Naive thymus-derived CD4-positive, alpha-beta T cell (primary cell): ENCODE data around the gene BBLN. TPM values are rescaled to one million over a fixed set of nuclear protein-coding genes. Genes with fewer than 3 reads are reported as not detected.

Source experiments
- ATAC-seq: fragments of 150-1000 bp; cut with Tn5 transposase; 2 replicates; pipeline ENCODE4 v1.10.0; 2021; ENCODE audit warnings: mild to moderate bottlenecking, moderate library complexity
- CTCF ChIA-PET: fragments of 350-600 bp; sonication (Branson Sonifier 250); formaldehyde crosslinking; loops from one replicate; lab custom pipeline; 2021; ENCODE audit warnings: antibody characterized with exemption; lab: Charles Lee
- POLR2A ChIA-PET: fragments of 350-600 bp; sonication (Branson Sonifier 250); formaldehyde crosslinking; loops from one replicate; lab custom pipeline; 2021; ENCODE audit warnings: antibody characterized with exemption, inconsistent platforms; lab: Charles Lee
- DNase-seq, 9 donors: peaks; one replicate each; pipeline versions ENCODE4 v3.0.0 to v3.0.0-alpha.2; 2020 to 2022; ENCODE audit warnings: mixed read lengths in 1 of 9
- H3K27ac ChIP-seq: one replicate; pipeline ENCODE4 v1.7.0; 2013; ENCODE audit warnings: mild to moderate bottlenecking, low read depth, low read length, moderate library complexity
- H3K27me3 ChIP-seq, 2 donors: one replicate each; pipeline ENCODE4 v1.7.0; 2013; ENCODE audit warnings: low read length in 2 of 2, mild to moderate bottlenecking in 2 of 2, moderate library complexity in 2 of 2; ENCODE audit not compliant: control insufficient read depth in 2 of 2, insufficient read depth in 2 of 2
- H3K36me3 ChIP-seq, 3 experiments: 1 replicate in 2 of 3; 2 replicates in 1 of 3; pipeline ENCODE4 v1.7.0; 2013; ENCODE audit warnings: low read length in 3 of 3, mild to moderate bottlenecking in 3 of 3, moderate library complexity in 1 of 3; ENCODE audit not compliant: insufficient read depth in 3 of 3, control insufficient read depth in 2 of 3
- H3K4me1 ChIP-seq, 2 donors: one replicate each; pipeline ENCODE4 v1.7.0; 2013; ENCODE audit warnings: low read length in 2 of 2, mild to moderate bottlenecking in 2 of 2, moderate library complexity in 1 of 2; ENCODE audit not compliant: control insufficient read depth in 2 of 2, insufficient read depth in 2 of 2
- H3K4me3 ChIP-seq: 2 replicates; pipeline ENCODE4 v1.7.0; 2013; ENCODE audit warnings: mild to moderate bottlenecking, low read length
- H3K9me3 ChIP-seq, 3 experiments: 1 replicate in 2 of 3; 2 replicates in 1 of 3; pipeline ENCODE4 v1.7.0; 2013; ENCODE audit warnings: low read length in 3 of 3; ENCODE audit not compliant: control insufficient read depth in 2 of 3
- H3K27ac Mint-ChIP-seq, 9 donors: one replicate each; pipeline ENCODE4 v1.8.0; 2020 to 2022; ENCODE audit warnings: mixed read lengths in 9 of 9, mild to moderate bottlenecking in 8 of 9, moderate library complexity in 5 of 9, inconsistent platforms in 2 of 9
- H3K27me3 Mint-ChIP-seq, 5 donors: one replicate each; pipeline ENCODE4 v1.8.0; 2021 to 2022; ENCODE audit warnings: mixed read lengths in 5 of 5, mild to moderate bottlenecking in 1 of 5
- H3K36me3 Mint-ChIP-seq, 5 donors: one replicate each; pipeline ENCODE4 v1.8.0; 2020 to 2022; ENCODE audit warnings: mixed read lengths in 5 of 5, mild to moderate bottlenecking in 3 of 5, inconsistent platforms in 1 of 5
- H3K4me1 Mint-ChIP-seq, 7 donors: one replicate each; pipeline ENCODE4 v1.8.0; 2020 to 2022; ENCODE audit warnings: mixed read lengths in 7 of 7, mild to moderate bottlenecking in 3 of 7, inconsistent platforms in 1 of 7
- H3K4me3 Mint-ChIP-seq, 10 donors: one replicate each; pipeline ENCODE4 v1.8.0; 2020 to 2022; ENCODE audit warnings: mild to moderate bottlenecking in 10 of 10, mixed read lengths in 10 of 10, moderate library complexity in 6 of 10, inconsistent platforms in 2 of 10
- H3K9me3 Mint-ChIP-seq, 11 donors: one replicate each; pipeline ENCODE4 v1.8.0; 2020 to 2022; ENCODE audit warnings: mixed read lengths in 11 of 11, mild to moderate bottlenecking in 4 of 11, inconsistent platforms in 1 of 11, moderate library complexity in 1 of 11
- intact Hi-C, 2 donors: fragments of 100-400 bp; cut with micrococcal nuclease; formaldehyde crosslinking; loops; one replicate each; pipeline ENCODE4 v1.15.1; 2023
- polyA plus RNA-seq, 2 donors: library from polyadenylated mRNA; unstranded; fragments of 300-500 nt; fragmentation: Illumina TruSeq; gene quantifications; one replicate each; pipeline ENCODE4 v1.2.3, GENCODE V29; 2021
- total RNA-seq, 6 experiments: library from RNA in 5 of 6; stranded (reverse) in 5 of 6; gene quantifications; 1 replicate in 5 of 6; 2 replicates in 1 of 6; pipeline ENCODE4 v1.2.3 and lab custom pipeline; 2021 to 2026

BBLN gene
- total and polyA plus RNA-seq, 7 experiments from 2014 or later = 42.7 to 102 (median 53.2) TPM

- Mint-ChIP-seq H3K4me3 (no peak overlapping the region), H3K36me3 (no peaks in the 10 kb centered on the region), H3K9me3 (no peaks in the 10 kb centered on the region), H3K27me3 (peaks cover 0 to 57% (median 12%) of the 10 kb centered on the region in 5 donors), H3K4me1 (peaks cover 0 to 8% (median 0%) of the 10 kb centered on the region in 7 donors), H3K27ac (no peak overlapping the region)
- no peak overlapping the region for H3K4me3 ChIP-seq
- ChIA-PET POLR2A (no interaction called here), CTCF (no interaction called here)
- H3K27ac ChIP-seq = no peak overlapping the region
- intact Hi-C loops = no loop called here
- H3K4me1 ChIP-seq = peaks cover 0 to 3% of the 10 kb centered on the region in 2 donors
- H3K36me3 ChIP-seq = no peaks in the 10 kb centered on the region
- DNase-seq = no peak
- H3K9me3 ChIP-seq = no peaks in the 10 kb centered on the region
- no peak for ATAC-seq
- H3K27me3 ChIP-seq = peaks cover 0 to under 1% of the 10 kb centered on the region in 2 donors
Observed at GRCh38 chr9:128208946-128209669, 49.0 kb downstream of the BBLN start.

GRCh38 chr9:128211186-128211980, 51.3 kb downstream of the BBLN start:
- peaks cover 0 to 4% (median 0%) of the 10 kb centered on the region in 7 donors for H3K4me1 Mint-ChIP-seq
- no peak for DNase-seq
- no peak overlapping the region for H3K27ac Mint-ChIP-seq
- no peak for ATAC-seq
- Histone ChIP-seq H3K4me3 (no peak overlapping the region), H3K27me3 (no peaks in the 10 kb centered on the region), H3K27ac (no peak overlapping the region), H3K9me3 (no peaks in the 10 kb centered on the region), H3K36me3 (no peaks in the 10 kb centered on the region), H3K4me1 (no peaks in the 10 kb centered on the region)
- no peak overlapping the region for H3K4me3 Mint-ChIP-seq
- H3K36me3 Mint-ChIP-seq = no peaks in the 10 kb centered on the region
- POLR2A ChIA-PET = interaction anchor here (0.7 kb wide), 1 partner anchor 7 kb away, joined by 3 read pairs; no protein-coding TSS in a partner anchor
- H3K9me3 Mint-ChIP-seq = no peaks in the 10 kb centered on the region
- peaks cover 0 to 36% (median 12%) of the 10 kb centered on the region in 5 donors for H3K27me3 Mint-ChIP-seq
- CTCF ChIA-PET = interaction anchor here (0.6 kb wide), 2 partner anchors 160 to 434 kb away, joined by 3 read pairs; partner anchors contain the start of gene URM1
- intact Hi-C loops = no loop called here

- H3K27me3 ChIP-seq = no peaks in the 10 kb centered on the region
- peaks cover 0 to 4% (median 0%) of the 10 kb centered on the region in 7 donors for H3K4me1 Mint-ChIP-seq
- ATAC-seq = no peak
- no peaks in the 10 kb centered on the region for H3K9me3 Mint-ChIP-seq
- no peaks in the 10 kb centered on the region for H3K36me3 Mint-ChIP-seq
- intact Hi-C loops = no loop called here
- DNase-seq = no peak
- ChIA-PET CTCF (interaction anchor here (0.6 kb wide), 1 partner anchor 433 kb away, joined by 3 read pairs; no protein-coding TSS in a partner anchor), POLR2A (no interaction called here)
- no peak overlapping the region for H3K27ac ChIP-seq
- peaks cover 0 to 33% (median 12%) of the 10 kb centered on the region in 5 donors for H3K27me3 Mint-ChIP-seq
- no peaks in the 10 kb centered on the region for H3K36me3 ChIP-seq
- H3K4me3 ChIP-seq = no peak overlapping the region
- H3K27ac Mint-ChIP-seq = no peak overlapping the region
- H3K4me1 ChIP-seq = no peaks in the 10 kb centered on the region
- H3K9me3 ChIP-seq = no peaks in the 10 kb centered on the region
- H3K4me3 Mint-ChIP-seq = no peak overlapping the region
Observed at GRCh38 chr9:128211981-128212281, 51.9 kb downstream of the BBLN start.

Other genes with a start within 250 kb of the BBLN start
- gene ST6GALNAC4, start 243.2 kb upstream of the BBLN start, total RNA-seq = 10 to 100 TPM; 28.0 to 51.0 (median 36.1) TPM
- 10 to 100 TPM; 20.0 to 21.7 TPM for gene ST6GALNAC4, start 243.2 kb upstream of the BBLN start, polyA plus RNA-seq
- 1 to 10 TPM; 1.4 to 2.9 (median 2.1) TPM for gene PIP5KL1, start 229.5 kb upstream of the BBLN start, total RNA-seq
- gene PIP5KL1, start 229.5 kb upstream of the BBLN start, polyA plus RNA-seq = under 1 TPM in 1 of 2 donors, not detected in 1; 0.17 TPM
- gene DPM2, start 222.4 kb upstream of the BBLN start, total RNA-seq = 10 to 100 TPM; 29.1 to 84.4 (median 56.8) TPM
- gene DPM2, start 222.4 kb upstream of the BBLN start, polyA plus RNA-seq = 10 to 100 TPM; 29.3 to 39.5 TPM
- 100 to 1,000 TPM; 252 to 664 (median 347) TPM for gene EEIG1, start 179.3 kb upstream of the BBLN start, total RNA-seq
- gene EEIG1, start 179.3 kb upstream of the BBLN start, polyA plus RNA-seq = 100 to 1,000 TPM; 124 to 297 TPM
- 10 to 100 TPM; 10.7 to 13.3 (median 11.8) TPM for gene NAIF1, start 92.9 kb upstream of the BBLN start, total RNA-seq
- gene NAIF1, start 92.9 kb upstream of the BBLN start, polyA plus RNA-seq = 10 to 100 TPM in 1 of 2 donors, 1 to 10 TPM in 1; 8.6 to 14.8 TPM
- 10 to 100 TPM; 12.4 to 26.3 (median 15.1) TPM for gene SLC25A25, start 92.0 kb upstream of the BBLN start, total RNA-seq
- gene SLC25A25, start 92.0 kb upstream of the BBLN start, polyA plus RNA-seq = 10 to 100 TPM in 1 of 2 donors, 1 to 10 TPM in 1; 8.4 to 14.7 TPM
- 10 to 100 TPM; 52.0 to 70.8 (median 61.3) TPM for gene PTGES2, start 32.5 kb upstream of the BBLN start, total RNA-seq
- gene PTGES2, start 32.5 kb upstream of the BBLN start, polyA plus RNA-seq = 10 to 100 TPM; 32.3 to 36.1 TPM
- not detected for gene LCN2, start 10.8 kb upstream of the BBLN start, total RNA-seq
- not detected for gene LCN2, start 10.8 kb upstream of the BBLN start, polyA plus RNA-seq
- gene CIZ1, start 31.3 kb downstream of the BBLN start, total RNA-seq = 100 to 1,000 TPM; 110 to 163 (median 142) TPM
- gene CIZ1, start 31.3 kb downstream of the BBLN start, polyA plus RNA-seq = 10 to 100 TPM; 11.2 to 38.2 TPM
- 1 to 10 TPM in 2 of 5 experiments, under 1 TPM in 3; 0.24 to 2.0 (median 0.94) TPM for gene DNM1, start 43.1 kb downstream of the BBLN start, total RNA-seq
- gene DNM1, start 43.1 kb downstream of the BBLN start, polyA plus RNA-seq = under 1 TPM in 1 of 2 donors, not detected in 1; 0.24 TPM
- gene GOLGA2, start 115.7 kb downstream of the BBLN start, total RNA-seq = 10 to 100 TPM; 56.5 to 76.6 (median 70.6) TPM
- 1 to 10 TPM; 6.0 to 7.4 TPM for gene GOLGA2, start 115.7 kb downstream of the BBLN start, polyA plus RNA-seq
- gene SWI5, start 116.0 kb downstream of the BBLN start, total RNA-seq = 10 to 100 TPM in 2 of 5 experiments, 1 to 10 TPM in 3; 8.7 to 17.4 (median 9.8) TPM
- 10 to 100 TPM; 34.6 to 36.6 TPM for gene SWI5, start 116.0 kb downstream of the BBLN start, polyA plus RNA-seq
- 10 to 100 TPM; 11.5 to 27.2 (median 21.6) TPM for gene TRUB2, start 162.2 kb downstream of the BBLN start, total RNA-seq
- 10 to 100 TPM; 19.8 to 26.3 TPM for gene TRUB2, start 162.2 kb downstream of the BBLN start, polyA plus RNA-seq
- gene COQ4, start 162.6 kb downstream of the BBLN start, total RNA-seq = 10 to 100 TPM; 32.9 to 47.2 (median 42.4) TPM
- gene COQ4, start 162.6 kb downstream of the BBLN start, polyA plus RNA-seq = 10 to 100 TPM; 29.6 to 30.3 TPM
- gene SLC27A4, start 180.3 kb downstream of the BBLN start, total RNA-seq = 10 to 100 TPM in 4 of 5 experiments, 1 to 10 TPM in 1; 6.4 to 20.1 (median 12.1) TPM
- gene SLC27A4, start 180.3 kb downstream of the BBLN start, polyA plus RNA-seq = 1 to 10 TPM; 6.1 to 7.3 TPM
- gene URM1, start 211.1 kb downstream of the BBLN start, total RNA-seq = 10 to 100 TPM; 32.3 to 72.4 (median 47.5) TPM
- 10 to 100 TPM; 49.9 to 50.0 TPM for gene URM1, start 211.1 kb downstream of the BBLN start, polyA plus RNA-seq